Hepatocyte (in vitro differentiated cells): ENCODE measurements around the gene HAUS6.

ENCODE experiments used
- CTCF ChIP-seq: fragments of 200-600 bp; sonication (generic); IDR thresholded peaks from 2 replicates; pipeline ENCODE4 v1.5.1; 2016; ENCODE audit warnings: antibody characterized with exemption, mild to moderate bottlenecking; ENCODE audit not compliant: poor library complexity
- EZH2 ChIP-seq: fragments of 200-600 bp; sonication (generic); IDR thresholded peaks from 2 replicates; pipeline ENCODE4 v1.6.1; 2016; ENCODE audit warnings: antibody characterized with exemption, mild to moderate bottlenecking, borderline replicate concordance
- EZH2phosphoT487 ChIP-seq: fragments of 200-600 bp; sonication (generic); IDR thresholded peaks from one replicate; pipeline ENCODE4 v1.6.1; 2018; ENCODE audit warnings: antibody characterized with exemption, mild to moderate bottlenecking, low read depth, moderate library complexity; ENCODE audit not compliant: unreplicated experiment, severe bottlenecking

GRCh38 chr9:19020886-19021455 lies 81.7 kb downstream of the HAUS6 start:
- no peak for TF ChIP-seq CTCF
- TF ChIP-seq EZH2, result no peak
- TF ChIP-seq EZH2phosphoT487, result no peak
